ENCODE results near the gene DDR2.

GRCh38 chr1:162706003-162706402, 73.7 kb downstream of the DDR2 start:
- TF ChIP-seq CTCF (IDR thresholded peaks at IDR 0.05; ENCODE audit: low read length) (no peak), EZH2 (optimal IDR thresholded peaks at IDR 0.05; ENCODE audit: low read depth, low read length) (no peak)
